ENCODE measurements around the gene ABCB11.

ABCB11 gene

GRCh38 chr2:169042856-169043255 lies 11.7 kb upstream of the ABCB11 start:
- Histone ChIP-seq H3K27me3 (ENCODE audit: insufficient read depth, low read depth) (no peaks in the 10 kb centered on the region), H4K20me1 (ENCODE audit: insufficient read depth) (no peaks in the 10 kb centered on the region), H3K36me3 (ENCODE audit: insufficient read depth) (no peaks in the 10 kb centered on the region), H2AFZ (ENCODE audit: low read depth) (no peak overlapping the region), H3K9ac (no peak overlapping the region), H3K79me2 (ENCODE audit: insufficient read depth, low read depth) (no peaks in the 10 kb centered on the region), H3K27ac (no peak overlapping the region), H3K4me3 (IDR thresholded peaks at IDR 0.05; ENCODE audit: insufficient read depth, low read depth, low read length) (no peak overlapping the region), H3K4me2 (no peak overlapping the region), H3K4me1 (ENCODE audit: low read depth, poor library complexity, severe bottlenecking) (no peaks in the 10 kb centered on the region)
- no peak for TF ChIP-seq CTCF (conservative IDR thresholded peaks at IDR 0.05; ENCODE audit: low read depth, low read length)

GRCh38 chr2:169041594-169041993 lies 10.5 kb upstream of the ABCB11 start:
- H3K27me3 ChIP-seq (ENCODE audit: insufficient read depth, low read depth) = no peaks in the 10 kb centered on the region

GRCh38 chr2:169039702-169040101 lies 8.6 kb upstream of the ABCB11 start:
- no peak overlapping the region for H3K4me3 ChIP-seq (IDR thresholded peaks at IDR 0.05; ENCODE audit: insufficient read depth, low read depth, low read length)
- no peak overlapping the region for H3K4me2 ChIP-seq
- no peaks in the 10 kb centered on the region for H3K36me3 ChIP-seq (ENCODE audit: insufficient read depth)
- no peaks in the 10 kb centered on the region for H3K79me2 ChIP-seq (ENCODE audit: insufficient read depth, low read depth)
- no peaks in the 10 kb centered on the region for H3K4me1 ChIP-seq (ENCODE audit: low read depth, poor library complexity, severe bottlenecking)
- no peak overlapping the region for H3K27ac ChIP-seq
- TF ChIP-seq CTCF (conservative IDR thresholded peaks at IDR 0.05; ENCODE audit: low read depth, low read length) = no peak
- H3K9ac ChIP-seq = no peak overlapping the region
- no peaks in the 10 kb centered on the region for H4K20me1 ChIP-seq (ENCODE audit: insufficient read depth)
- no peaks in the 10 kb centered on the region for H3K27me3 ChIP-seq (ENCODE audit: insufficient read depth, low read depth)
- no peak overlapping the region for H2AFZ ChIP-seq (ENCODE audit: low read depth)

More at GRCh38 chr2:169041594-169041993, 10.5 kb upstream of the ABCB11 start:
- Histone ChIP-seq H3K27ac (no peak overlapping the region), H4K20me1 (ENCODE audit: insufficient read depth) (no peaks in the 10 kb centered on the region), H3K9ac (no peak overlapping the region), H3K79me2 (ENCODE audit: insufficient read depth, low read depth) (no peaks in the 10 kb centered on the region), H3K4me2 (no peak overlapping the region), H3K36me3 (ENCODE audit: insufficient read depth) (no peaks in the 10 kb centered on the region), H2AFZ (ENCODE audit: low read depth) (no peak overlapping the region), H3K4me1 (ENCODE audit: low read depth, poor library complexity, severe bottlenecking) (no peaks in the 10 kb centered on the region), H3K4me3 (IDR thresholded peaks at IDR 0.05; ENCODE audit: insufficient read depth, low read depth, low read length) (no peak overlapping the region)
- no peak for TF ChIP-seq CTCF (conservative IDR thresholded peaks at IDR 0.05; ENCODE audit: low read depth, low read length)

- Histone ChIP-seq H3K27me3 (ENCODE audit: insufficient read depth, low read depth) (no peaks in the 10 kb centered on the region), H3K9ac (no peak overlapping the region), H4K20me1 (ENCODE audit: insufficient read depth) (no peaks in the 10 kb centered on the region), H3K4me3 (IDR thresholded peaks at IDR 0.05; ENCODE audit: insufficient read depth, low read depth, low read length) (no peak overlapping the region), H3K27ac (no peak overlapping the region), H3K36me3 (ENCODE audit: insufficient read depth) (no peaks in the 10 kb centered on the region), H2AFZ (ENCODE audit: low read depth) (no peak overlapping the region), H3K4me1 (ENCODE audit: low read depth, poor library complexity, severe bottlenecking) (no peaks in the 10 kb centered on the region), H3K79me2 (ENCODE audit: insufficient read depth, low read depth) (no peaks in the 10 kb centered on the region), H3K4me2 (no peak overlapping the region)
- TF ChIP-seq CTCF (conservative IDR thresholded peaks at IDR 0.05; ENCODE audit: low read depth, low read length) = no peak
Measured at GRCh38 chr2:169038338-169038757, 7.2 kb upstream of the ABCB11 start.

Data from KMS-11 (cell line).